Stimulated activated CD4-positive, alpha-beta T cell treated with anti-CD3 and anti-CD28 coated beads, Interleukin-15, amount 100 ng/mL, for 24 hours (primary cell): ENCODE data around the gene SMG6.

Experiments
- DNase-seq: peaks from one replicate; pipeline ENCODE4 v3.0.0-alpha.2; 2020

Gene SMG6

GRCh38 chr17:2070241-2071023 is 233.2 kb downstream of the SMG6 start:
- peak; percentile 85 for DNase-seq

GRCh38 chr17:2068519-2069051 is 235.0 kb downstream of the SMG6 start:
- DNase-seq = peak; percentile 54

- no peak for DNase-seq
Observed at GRCh38 chr17:2068031-2068518, 235.5 kb downstream of the SMG6 start.

- DNase-seq = no peak
Observed at GRCh38 chr17:2067608-2068024, 236.0 kb downstream of the SMG6 start.

GRCh38 chr17:2067048-2067561 is 236.5 kb downstream of the SMG6 start:
- DNase-seq = no peak

GRCh38 chr17:2065949-2066400 is 237.6 kb downstream of the SMG6 start:
- DNase-seq = no peak

- peak; percentile 80 for DNase-seq
Observed at GRCh38 chr17:2064980-2065785, 238.4 kb downstream of the SMG6 start.

- no peak for DNase-seq
Observed at GRCh38 chr17:2064520-2064971, 239.0 kb downstream of the SMG6 start.

- DNase-seq = no peak
Observed at GRCh38 chr17:2064147-2064489, 239.5 kb downstream of the SMG6 start.

GRCh38 chr17:2063261-2064146 is 240.1 kb downstream of the SMG6 start:
- no peak for DNase-seq

- DNase-seq = no peak
Observed at GRCh38 chr17:2062571-2063183, 240.9 kb downstream of the SMG6 start.

GRCh38 chr17:2061441-2061958 is 242.1 kb downstream of the SMG6 start:
- no peak for DNase-seq

GRCh38 chr17:2060681-2061440 is 242.7 kb downstream of the SMG6 start:
- no peak for DNase-seq

GRCh38 chr17:2060385-2060658 is 243.3 kb downstream of the SMG6 start:
- DNase-seq = no peak

- DNase-seq = no peak
Observed at GRCh38 chr17:2059547-2060384, 243.8 kb downstream of the SMG6 start.

- peak; percentile 80 for DNase-seq
Observed at GRCh38 chr17:2058586-2059546, 244.7 kb downstream of the SMG6 start.

- DNase-seq = no peak
Observed at GRCh38 chr17:2057760-2058585, 245.6 kb downstream of the SMG6 start.

- no peak for DNase-seq
Observed at GRCh38 chr17:2057175-2057759, 246.3 kb downstream of the SMG6 start.
